COLO829 (cell line): ENCODE results near the gene DNAI1.
"Not testable (repeated sequence)": the region's sequence is repeated elsewhere in the genome, so short reads cannot be mapped to it uniquely, and the experiment has no call there.

Experiments
- DNase-seq: peaks from one replicate; pipeline ENCODE4 v3.0.0; 2012; ENCODE audit warnings: low spot score

DNAI1 gene

DNA sequence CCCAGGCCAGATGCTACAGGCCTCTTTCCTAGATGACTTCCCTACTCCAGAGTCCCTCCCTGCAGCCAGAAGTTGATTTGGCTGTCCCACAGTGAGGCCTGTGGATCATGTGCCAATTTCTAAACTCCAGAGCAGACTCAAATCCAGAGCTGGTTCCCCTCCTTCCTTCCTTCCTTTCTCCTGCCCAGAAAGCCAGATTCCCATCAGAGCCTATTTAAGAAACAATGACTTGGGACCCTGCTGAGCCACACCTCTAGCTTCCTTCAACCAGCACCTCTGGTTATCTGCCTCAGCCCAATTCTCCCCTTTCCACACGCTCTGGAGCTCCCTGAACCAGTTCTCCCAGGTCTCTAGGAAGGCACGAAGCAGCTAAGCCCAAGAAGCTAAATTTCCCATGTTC lies 7.5 kb upstream of the DNAI1 start:
- DNase-seq: no peak

DNA sequence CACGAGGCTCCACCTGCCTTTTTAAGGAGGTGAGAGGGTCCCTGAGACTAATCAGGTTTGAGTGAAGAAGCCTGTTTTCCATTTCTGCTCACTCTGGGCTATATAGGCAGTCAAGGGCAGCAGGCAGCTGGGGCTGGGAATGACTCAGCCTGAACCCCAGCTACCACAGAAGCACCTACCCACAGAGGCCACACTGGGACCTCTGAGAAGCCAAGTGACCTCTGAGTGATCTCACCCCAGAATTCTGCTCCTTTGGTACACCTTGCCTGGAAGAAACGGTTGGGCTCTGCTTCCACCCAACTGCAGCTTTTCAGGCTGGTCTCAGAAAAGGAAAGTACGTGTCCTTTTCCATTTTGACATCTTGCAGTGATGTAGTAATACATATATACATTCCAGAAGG lies 7.1 kb upstream of the DNAI1 start:
- DNase-seq: no peak

DNA sequence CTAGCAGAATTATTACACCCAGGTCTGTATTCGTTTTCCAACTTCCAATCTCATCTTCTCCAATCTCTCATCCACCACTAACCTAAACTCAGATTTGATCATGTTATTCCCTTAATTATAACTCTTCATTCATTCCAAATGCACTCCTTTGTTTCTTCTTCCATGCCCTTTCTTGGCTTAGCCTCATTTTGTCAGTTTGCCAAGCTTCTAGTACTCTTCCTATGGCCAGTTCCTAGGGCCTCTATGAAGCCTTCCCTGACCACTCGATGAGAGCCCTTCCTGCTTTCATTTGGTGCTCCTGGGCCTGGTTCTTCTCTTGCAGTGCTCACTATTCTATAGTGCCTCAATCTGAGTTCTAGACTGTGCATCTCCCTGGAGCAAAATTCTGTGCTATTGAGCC lies 6.0 kb upstream of the DNAI1 start:
- DNase-seq: no peak

DNA sequence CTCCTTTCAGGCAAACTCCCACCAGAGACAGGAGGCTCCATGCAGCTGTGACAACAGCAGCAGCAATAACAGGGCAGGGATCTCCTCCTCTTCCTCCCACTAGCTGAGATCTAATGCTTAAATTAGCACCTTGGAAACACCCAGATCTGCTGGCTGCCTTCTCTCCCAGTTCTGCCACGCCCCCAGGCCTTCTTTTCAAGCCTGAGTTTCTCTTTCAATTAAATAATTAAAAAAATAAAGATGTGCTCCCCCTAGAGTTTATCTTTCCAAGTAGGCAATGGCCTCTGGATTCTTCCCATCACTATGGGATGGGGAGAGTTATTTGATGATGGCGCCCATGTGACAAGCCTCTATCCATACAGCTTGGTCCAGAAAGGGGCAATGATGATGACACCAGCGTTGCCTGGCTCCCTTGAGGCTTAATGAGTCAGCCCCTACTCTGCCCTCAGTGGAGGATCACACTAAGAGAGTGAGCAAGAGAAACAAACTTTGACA lies 4.0 kb upstream of the DNAI1 start:
- DNase-seq: peak; percentile 52

DNA sequence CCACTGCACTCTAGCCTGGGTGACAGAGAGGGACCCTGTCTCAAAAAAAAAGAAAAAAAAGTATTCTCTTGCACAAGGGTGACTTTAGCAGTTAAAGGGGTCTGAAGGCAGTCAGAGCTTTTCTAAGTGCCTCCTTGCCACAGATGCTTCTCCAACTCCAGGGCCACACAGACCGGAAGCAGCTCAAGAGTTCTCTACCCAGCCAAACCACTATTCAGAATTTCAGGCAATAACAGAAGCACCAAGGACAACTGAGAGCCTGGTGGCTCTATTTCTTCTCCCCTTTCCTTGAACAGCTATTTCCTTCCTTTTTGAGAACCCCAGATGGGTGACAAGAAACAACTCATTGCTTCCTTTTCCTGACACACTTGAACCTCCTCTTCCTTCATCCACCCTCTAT lies 2.5 kb upstream of the DNAI1 start:
- DNase-seq: no peak

DNA sequence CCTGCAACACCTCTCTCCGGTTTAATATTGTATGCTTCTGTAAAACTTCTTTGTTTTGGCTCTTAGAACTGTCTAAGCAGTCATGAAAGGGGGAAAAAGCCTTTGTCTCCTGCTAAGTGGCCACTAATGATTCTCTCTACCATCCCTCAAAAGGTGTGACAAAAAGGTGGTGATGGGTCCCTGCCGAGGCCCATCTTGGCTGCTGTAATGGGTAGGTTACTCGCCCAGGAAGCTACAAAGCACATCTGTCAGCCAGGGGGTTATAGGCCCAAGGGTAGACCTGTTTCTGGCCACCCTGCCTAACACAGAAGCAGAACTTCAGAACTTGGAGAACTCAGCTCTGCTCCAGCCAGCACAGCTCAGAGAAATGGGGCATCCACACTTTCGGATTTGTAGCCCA lies 1.9 kb upstream of the DNAI1 start:
- DNase-seq: no peak

DNA sequence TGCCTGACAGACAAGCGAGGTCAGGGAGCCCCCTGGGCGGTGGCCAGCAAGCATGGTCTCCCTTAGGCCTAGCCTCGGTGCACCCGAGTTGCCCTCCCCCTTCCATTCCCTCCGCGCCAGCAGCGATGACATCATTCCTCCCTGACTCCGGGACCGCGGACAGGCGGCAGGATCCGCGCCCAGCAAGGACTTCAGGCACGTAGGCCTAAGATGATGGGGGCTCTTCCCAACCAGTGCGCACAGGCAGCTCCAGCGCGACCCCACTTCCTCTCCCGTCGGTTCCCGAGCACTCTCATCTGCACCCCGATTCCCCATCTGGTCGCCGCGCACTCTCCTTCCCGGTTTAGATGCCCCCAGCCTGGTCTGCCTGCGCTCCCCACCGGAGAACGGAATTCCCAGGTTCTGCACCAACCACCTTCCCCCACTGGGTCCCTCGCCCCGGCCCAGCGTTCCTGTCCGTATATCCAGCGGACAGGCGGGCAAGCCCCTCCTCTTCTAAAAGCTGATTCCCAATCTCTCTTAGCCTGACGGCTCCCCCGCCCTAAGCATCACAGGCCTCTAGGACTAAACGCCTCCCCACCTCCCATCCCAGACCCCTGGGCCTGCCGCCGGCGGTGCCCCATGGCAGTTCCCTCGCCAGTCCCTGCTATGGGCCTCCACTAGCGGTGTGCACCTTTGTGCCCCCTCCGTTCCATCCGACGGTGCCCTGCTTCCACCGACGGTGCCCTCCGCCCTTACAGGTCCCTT lies 1.2 kb upstream of the DNAI1 start:
- DNase-seq: peak; percentile 53

DNA sequence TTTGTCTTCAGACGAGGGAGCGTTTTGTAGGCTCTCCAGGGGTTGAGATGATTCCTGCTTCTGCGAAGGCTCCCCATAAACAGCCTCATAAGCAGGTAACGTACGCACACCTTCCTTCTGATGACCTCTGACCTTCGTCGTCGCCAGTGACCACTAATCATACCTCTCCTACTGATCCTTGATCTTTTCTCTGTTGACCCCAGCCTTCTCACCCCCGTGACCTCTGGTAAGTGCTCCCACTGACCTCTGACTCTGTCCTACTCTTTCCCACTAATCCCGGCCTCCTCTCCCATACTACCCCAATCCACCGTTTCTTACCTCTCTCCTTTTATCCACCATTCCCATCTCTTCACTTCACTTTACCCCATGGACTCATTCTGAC lies 345 bp downstream of the DNAI1 start:
- DNase-seq: no peak

DNA sequence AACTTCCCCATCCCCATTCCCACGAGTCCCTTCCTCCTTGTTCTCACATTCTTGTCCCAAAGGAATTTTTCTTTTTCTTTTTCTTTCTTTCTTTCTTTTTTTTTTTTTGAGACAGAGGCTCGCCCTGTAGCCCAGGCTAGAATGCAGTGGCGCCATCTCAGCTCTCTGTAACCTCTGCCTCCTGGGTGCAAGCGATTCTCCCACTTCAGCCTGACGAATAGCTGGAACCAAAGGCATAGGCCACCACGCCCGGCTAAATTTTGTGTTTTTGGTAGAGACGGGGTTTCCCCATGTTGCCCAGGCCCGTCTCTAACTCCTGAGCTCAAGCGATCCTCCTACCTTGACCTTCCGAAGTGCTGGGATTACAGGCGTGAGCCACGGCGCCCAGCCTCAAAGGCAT lies 751 bp downstream of the DNAI1 start:
- no peak for DNase-seq

DNA sequence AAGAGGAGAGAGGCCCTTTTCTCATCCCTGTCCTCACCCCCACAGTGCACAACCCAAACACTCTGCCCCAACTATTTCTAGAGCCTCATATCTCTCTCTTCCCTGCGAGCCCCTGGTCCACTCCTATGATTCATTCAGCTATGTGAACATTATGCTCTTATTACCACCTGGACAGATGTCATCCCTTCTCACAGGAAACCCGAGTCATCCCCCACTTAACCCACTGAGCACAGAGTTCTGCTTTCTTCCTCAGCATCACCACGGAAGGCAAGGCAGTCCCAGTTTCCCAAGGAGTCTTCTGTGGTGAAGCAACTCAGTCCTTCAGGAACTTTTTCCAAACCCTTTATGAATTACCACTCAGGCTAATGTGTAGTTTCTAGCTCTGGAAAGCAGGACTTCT lies 1.3 kb downstream of the DNAI1 start:
- DNase-seq: no peak

DNA sequence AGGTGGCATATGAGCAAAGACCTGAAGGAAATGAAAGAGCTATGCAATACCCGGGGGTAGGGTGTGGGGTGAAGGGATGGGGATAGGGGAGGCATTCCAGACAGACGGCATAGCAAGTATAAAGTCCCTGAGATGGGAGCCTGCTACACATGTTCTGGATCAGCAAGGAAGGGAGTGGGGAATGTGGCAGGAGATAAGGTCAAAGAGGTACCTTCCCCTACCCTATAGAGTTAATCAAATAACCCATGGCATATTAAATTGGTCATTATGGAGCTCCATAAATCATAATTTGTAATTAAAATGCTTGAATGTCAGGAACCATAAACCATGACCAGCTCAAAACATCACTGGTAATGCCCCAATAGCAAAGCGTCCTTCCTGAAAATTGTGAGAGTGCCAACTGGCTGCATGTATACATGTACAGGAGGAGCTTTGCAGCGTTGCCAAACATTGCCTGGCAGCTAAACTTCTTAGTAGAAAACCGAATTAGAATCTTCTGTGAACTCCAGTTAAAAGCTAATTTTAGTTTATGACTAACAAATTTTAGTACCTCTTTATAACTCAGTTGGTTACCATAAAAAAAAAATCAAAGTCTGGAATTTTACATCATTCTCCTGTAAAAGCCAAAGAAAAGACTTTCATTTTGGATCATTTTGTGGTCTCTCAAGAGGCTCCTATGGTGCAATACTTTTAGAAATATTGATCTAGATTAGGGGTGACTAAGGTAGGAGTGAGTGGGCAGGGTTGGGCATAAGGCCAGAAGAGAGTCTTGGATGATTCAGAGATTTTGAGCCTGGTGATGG lies 4.7 kb downstream of the DNAI1 start:
- DNase-seq: no peak

DNA sequence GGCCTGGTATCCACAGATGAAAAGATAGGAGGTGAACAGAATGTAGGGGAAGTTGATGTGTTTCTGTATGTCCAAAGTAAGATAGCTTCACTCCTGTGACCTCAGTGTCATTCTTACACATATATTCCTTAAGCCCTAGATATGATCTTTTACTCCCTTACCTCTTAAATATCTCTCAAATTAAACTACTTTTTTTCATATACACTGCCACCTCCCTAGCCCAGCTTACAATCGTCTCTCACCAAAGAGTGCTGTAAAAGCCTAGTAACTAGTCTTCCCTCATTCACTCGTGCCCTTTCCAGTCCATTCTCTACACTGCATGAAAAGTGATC lies 5.3 kb downstream of the DNAI1 start:
- DNase-seq: no peak

DNA sequence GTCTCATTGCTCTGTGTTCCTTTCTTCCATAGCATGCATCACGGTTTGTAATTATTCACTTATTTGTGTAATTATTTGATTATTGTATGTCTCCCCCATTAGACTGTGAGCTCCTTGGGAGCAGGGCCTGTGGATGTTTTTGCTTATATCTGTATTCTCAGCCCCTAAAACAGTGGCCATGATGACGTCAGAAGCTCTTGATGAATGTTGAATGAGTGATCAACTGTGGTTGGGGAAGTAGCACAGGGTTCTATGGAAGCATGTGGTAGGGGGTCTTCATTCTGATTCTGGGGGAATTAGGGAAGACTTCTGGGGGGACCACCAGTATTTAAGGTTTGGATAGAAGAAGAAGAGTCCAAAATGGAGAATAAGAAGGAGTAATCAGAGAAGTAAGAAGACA lies 6.0 kb downstream of the DNAI1 start:
- DNase-seq: no peak

DNA sequence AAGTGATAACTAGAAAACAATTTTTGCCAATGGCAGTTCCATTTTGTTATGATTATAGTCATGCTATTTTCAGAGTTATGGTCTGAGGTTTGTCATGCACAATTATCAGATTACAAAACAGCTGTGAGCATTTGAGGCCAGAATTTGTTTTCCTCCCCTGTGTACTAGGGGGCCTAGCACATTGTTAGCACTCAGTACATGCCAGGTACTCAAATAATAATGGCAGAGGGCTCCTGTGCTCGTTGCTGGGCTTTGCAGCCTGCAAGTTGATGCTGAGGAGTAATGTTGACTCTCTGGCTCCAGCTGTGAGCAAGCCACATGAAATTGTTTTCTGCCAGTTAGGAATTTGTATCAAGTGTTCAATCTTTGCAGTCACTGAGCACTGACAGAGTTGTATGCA lies 6.9 kb downstream of the DNAI1 start:
- no peak for DNase-seq

DNA sequence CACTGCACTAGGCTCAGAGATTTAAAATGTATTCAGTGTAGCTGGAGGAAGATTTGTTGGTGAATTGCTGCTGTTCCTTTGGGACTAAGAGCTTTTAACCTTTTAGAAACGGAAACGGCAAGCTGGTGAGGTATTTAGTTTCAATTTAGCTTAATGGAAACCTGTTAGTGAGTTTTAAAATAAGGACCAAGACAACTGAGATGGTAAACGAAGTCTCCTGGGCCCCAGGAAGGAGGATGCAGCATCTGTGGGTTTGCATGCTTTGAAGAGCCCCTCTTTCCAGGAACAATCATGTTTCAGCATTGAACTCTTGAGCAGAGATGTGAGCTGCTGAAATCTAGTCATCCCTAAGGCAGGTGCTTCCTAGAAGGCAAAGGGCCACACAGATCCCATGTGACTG lies 16.5 kb downstream of the DNAI1 start:
- no peak for DNase-seq

DNA sequence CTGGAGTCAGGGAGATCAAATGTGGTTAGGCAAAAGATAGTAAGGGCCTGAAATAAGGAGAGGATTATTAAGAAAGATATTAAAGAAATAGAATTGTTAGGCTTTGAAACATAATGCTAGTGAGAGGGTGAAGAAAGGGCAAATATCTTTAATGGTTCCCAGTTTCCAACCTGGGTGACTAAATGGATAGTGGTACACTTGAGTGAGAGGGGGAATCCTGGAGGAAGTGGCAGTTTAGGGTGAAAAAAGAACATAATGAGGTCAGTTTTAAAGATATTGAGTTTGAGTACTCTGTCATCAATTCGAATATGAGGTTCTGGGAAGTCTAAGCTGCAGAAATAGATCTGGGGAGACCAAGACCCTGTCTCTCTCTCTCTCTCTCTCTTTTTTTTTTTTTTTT lies 18.9 kb downstream of the DNAI1 start:
- DNase-seq: no peak

DNA sequence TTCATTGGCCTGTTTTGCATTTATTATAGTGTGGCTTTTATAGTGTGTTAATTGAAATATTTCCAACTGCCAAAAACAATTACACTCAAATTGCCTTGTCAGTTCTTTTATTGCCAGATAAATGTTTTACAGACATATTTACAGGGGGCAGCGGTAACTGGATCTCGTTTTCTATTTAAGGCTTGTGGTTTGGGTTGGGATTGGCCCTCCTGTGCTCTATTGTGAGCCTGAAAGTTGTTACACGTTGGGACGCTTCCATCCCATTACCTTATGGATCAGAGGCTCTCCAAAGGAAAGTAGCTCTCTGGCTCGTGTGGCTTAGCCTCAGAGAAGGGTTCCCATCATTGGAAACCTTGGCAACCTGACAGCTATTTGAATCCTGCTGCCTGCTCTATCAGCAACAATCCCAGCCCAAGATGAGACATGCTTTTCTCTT lies 20.8 kb downstream of the DNAI1 start:
- DNase-seq: no peak

DNA sequence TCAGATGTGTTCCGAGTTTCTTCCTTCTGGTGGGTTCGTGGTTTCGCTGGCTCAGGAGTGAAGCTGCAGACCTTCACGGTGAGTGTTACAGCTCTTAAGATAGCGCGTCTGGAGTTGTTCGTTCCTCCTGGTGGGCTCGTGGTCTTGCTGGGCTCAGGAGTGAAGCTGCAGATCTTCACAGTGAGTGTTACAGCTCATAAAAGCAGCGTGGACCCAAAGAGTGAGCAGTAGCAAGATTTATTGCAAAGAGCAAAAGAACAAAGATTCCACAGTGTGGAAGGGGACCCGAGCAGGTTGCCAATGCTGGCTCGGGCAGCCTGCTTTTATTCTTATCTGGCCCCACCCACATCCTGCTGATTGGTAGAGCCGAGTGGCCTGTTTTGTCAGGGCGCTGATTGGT lies 23.0 kb downstream of the DNAI1 start:
- DNase-seq: not testable (repeated sequence)

DNA sequence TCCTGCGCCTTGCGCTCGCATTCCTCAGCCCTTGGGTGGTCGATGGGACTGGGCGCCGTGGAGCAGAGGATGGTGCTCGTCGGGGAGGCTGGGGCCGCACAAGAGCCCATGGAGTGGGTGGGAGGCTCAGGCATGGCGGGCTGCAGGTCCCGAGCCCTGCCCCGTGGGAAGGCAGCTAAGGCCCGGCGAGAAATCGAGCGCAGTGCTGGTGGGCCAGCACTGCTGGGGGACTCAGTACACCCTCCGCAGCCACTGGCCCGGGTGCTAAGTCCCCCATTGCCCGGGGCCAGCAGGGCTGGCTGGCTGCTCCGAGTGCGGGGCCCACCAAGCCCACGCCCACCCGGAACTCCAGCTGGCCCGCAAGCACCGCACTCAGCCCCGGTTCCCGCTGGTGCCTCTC lies 24.1 kb downstream of the DNAI1 start:
- DNase-seq: not testable (repeated sequence)

DNA sequence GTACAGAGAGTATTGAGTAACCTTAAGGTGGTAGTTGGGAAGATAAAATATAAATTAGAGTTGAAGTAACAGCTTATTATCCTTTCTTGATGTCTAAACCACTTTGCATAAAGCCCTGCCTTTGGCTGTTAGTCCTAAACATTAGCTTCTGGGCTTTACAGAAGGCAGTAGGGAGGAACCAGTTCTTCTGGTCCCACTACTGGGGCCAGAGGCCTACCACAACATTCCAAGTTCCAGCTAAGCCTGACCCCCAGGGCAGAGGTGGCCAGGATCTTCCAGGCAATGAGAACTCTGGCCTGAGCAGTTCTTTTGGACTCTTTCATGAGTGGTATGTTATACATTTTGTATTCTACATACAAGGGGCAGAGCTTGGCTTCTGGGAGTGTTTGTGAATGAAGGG lies 26.1 kb downstream of the DNAI1 start:
- no peak for DNase-seq

DNA sequence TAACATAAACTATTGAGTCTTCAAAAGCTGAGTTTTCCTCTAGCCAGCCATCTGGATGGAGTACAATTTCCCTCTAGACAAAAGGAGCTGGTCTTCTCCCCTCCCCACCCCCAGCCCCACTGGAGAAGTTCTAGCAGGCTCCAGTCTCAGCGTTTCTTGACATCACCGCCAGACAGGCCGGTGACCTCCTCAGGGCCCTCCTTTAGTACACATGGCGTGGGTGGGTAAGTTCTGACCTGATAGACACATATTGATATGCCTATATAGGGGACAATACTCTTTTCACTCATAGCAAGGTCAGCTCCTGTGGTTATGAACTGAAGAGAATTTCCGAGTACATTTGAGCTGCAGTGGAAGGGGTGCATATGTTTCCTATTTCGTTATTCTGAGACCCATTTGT lies 27.2 kb downstream of the DNAI1 start:
- no peak for DNase-seq

DNA sequence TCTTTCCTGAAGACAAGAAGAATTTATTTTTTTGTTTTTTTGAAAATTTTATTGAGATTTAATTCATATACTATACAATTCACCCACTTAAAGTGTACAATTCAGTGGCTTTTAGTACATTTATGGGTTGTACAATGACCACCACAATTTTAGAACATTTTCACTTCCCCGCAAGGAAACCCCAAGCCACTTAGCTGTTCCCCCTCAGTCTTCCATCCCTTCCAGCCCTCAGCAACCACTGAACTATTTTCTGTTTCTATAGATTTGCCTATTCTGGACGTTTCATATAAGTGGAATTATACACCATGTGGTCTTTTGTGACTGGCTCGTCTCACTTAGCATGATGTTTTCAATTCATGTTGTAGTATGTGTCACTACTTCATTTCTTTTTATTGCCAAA lies 28.0 kb downstream of the DNAI1 start:
- no peak for DNase-seq

DNA sequence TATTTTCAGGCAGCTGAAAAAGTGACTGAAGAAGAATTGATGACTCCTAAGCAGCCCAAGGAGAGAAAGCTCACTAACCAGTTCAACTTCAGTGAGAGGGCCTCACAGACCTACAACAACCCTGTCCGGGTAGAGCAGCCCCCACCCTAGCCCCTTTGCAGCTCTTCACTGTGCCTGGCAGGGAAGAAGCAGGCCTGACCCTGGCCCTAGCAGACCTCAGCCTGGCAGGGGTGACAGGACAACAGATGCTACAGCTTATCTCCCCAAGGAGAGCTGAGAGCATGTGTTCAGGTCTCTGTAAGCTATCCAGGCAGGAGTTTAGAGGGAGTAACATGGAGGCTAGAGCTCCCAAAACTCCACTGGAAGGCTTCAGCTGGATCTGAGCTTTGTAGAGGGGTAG lies 31.8 kb downstream of the DNAI1 start:
- DNase-seq: no peak

DNA sequence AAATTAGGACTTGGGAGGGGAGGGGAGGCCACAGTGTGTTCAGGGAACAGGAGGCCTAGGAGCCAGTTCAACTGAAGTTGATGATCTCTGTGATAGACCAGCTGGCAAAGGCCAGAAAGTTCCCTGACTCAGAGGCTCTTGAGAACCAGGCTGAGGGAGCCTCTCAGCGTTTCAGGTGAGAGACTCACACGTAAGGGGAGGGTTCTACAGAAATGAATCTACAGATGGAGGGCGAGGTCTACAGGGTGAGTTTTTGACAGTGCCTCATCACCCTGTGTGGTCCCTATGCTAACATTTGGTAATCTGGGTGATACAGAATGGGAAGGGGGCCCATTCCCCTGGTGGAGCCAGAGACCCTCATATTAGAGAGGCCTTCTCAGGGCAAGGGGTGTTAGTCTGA lies 32.2 kb downstream of the DNAI1 start:
- no peak for DNase-seq
